CD4-positive, alpha-beta T cell treated with Interleukin-6 at 100 ng/mL for 8 hours (primary cell): ENCODE data around the gene MAP3K10.
A peak's percentile ranks its signal among the peaks of the same experiment; 100 is the strongest.
"Not testable (repeated sequence)": the region's sequence is repeated elsewhere in the genome, so short reads cannot be mapped to it uniquely, and the experiment has no call there.

Experiments used
- DNase-seq: peaks from one replicate; pipeline ENCODE4 v3.0.0-alpha.2; 2020; ENCODE audit warnings: mixed read lengths, low spot score

Gene MAP3K10

DNA sequence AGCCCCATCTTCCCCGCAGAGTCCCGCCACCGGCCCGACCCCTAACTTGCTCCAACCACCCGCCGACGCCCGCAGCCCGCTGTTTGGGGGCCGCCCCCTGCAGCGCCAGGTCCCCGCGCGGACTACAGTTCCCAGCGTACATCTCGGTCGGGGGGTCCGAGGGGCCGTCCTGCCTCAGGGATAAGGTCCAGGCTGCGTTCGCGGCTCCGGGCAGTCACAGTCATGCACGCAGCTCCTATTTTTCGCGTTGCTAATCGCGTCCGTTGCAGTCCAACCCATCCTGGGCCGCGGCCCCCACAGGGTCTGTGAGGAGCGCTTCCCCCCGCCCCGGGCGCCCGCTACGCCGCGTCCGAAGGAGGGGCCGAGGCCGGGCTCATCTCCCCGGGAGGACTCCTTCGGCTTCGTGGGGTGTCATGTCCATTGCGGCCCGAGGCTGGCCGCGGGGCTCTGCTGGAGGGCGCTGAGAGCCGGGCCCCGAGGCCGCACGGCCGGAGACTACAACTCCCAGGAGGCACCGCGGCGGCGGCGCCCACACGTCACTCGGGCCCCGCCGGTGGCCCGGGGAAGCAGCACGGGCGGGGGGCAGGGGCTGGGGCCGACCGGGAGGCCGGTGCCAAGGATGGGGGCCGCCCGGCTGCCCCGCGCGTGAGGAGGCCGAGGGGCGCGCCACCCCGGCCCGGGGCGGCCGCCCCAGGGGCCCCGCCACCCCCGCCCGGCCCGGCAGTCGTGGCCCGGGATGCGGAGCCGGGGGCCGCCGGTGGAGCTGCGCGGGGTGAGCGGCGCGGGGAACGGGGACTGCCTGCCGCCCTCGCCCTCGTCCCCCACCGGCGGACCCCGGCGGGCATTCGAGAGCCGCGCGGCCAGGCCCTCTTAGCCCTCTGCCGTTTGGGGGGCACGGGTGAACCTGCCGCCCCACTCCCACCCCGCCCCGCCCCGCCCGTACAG, at the start of gene MAP3K10:
TSS of gene MAP3K10 (plus strand) at position 536 of the 945 bp plus-strand sequence. CDS start 606 bp downstream, outside the sequence.
- DNase-seq = peak; percentile 66

DNA sequence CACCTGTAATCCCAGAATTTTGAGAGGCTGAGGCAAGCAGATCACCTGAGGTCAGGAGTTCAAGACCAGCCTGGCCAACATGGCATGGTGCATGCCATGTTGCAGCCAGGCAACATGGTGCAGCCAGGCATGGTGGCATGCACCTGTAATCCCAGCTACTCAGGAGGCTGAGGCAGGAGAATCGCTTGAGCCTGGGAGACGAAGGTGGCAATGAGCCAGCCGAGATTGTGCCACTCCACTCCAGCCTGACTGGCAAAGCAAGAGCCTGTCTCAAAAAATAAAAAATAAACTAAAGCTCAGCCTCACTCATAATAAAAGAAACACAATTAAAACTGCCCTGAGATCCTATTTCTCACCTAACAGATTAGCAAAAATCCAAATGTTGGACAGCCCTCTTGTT, 49.7 kb upstream of the MAP3K10 start:
- DNase-seq = no peak

DNA sequence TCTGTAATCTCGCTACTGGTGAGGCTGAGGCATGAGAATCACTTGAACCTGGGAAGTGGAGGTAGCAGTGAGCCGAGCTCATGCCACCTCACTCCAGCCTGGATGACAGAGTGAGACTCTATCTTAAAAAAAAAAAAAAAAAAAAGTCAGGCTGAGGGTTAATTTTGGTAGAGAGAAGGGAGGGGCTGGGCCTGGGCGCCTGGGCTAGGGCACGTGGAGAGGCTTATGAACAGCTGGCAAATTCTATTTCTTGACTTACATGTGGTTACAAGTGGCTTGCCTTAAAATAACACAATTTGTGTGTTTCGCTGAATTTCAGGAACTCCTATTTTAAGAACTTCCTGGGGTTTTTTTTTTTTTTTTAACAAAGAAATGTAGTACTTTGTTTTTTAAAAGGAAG, 47.6 kb upstream of the MAP3K10 start:
- peak; percentile 59 for DNase-seq

DNA sequence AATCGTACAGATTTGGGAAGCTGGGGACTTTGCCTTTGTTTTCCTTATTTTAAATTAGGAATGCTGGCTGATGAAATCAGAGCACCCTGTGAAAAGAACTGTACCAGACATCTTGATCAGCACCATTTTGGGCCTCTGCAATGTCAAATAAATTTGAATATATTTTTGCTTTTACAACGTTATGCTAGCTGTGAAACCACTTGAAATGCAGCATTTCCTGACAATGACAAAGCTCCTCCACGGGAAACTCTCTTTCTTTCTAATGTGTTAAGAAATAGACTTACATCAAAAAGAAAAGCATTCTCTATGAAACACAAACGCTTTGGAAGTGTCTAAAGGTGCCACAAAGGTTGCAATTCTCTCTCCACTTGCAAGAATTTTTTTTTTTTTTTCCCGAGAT, 47.1 kb upstream of the MAP3K10 start:
- peak; percentile 67 for DNase-seq

DNA sequence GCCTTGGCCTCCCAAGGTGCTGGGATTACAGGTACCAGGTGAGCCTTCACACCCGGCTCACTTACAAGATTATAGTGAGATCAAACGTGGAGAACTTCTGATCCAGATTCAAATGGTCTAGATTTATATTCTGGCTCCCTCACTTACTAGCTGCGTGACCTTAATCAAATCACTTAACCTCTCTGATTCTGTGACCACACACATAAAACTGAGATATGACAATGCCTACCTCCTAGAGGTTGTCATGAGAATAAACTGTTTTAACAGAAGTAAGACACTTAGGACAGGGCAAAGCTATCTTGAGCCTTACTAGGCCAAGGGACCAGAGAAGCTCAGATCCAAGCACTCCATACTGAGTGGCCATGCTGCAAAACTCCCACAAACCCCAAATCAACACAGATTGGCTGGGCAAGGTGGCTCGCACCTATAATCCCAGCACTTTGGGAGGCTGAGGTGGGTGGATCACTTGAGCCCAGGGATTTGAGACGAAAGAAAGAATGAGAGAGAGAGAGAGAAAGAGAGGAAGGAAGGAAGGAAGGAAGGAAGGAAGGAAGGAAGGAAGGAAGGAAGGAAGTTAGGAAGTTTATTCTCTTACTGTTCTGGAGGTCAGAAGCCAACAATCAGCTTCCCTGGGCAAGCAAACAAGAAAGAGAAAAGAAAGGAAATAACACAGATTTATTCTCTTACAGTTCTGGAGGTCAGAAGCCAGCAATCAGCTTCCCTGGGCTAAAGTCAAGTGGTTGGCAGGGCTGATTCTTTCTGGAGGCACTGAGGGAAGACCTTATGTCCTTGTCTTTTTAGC, 46.1 kb upstream of the MAP3K10 start:
- no peak for DNase-seq

DNA sequence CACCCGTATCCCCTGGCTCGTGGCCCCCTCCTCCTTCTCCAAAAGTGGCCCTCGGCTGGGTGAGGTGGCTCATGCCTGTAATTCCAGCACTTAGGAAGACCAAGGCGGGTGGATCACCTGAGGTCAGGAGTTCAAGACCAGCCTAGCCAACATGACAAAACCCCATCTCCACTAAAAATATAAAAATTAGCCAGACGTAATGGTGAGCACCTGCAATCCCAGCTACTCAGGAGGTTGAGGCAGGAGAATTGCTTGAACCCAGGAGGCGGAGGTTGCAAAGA, 45.5 kb upstream of the MAP3K10 start:
- DNase-seq = not testable (repeated sequence)

DNA sequence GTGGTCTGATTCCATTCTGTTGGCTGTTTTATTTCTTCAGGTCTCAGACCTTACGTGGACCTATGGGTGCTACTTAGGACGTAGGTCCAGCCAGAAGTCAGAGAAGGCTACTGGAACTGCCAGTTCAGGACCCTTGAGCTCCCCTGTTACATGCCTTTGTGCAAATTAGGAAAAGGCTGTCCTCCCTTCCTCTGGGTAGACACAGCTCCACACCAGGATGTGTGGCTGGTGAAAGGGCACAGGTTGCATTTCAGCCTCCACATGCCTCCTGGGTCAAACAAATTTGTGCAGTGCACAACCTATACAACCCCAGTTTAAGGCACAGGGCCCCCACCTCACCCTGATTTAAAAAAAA, 43.9 kb upstream of the MAP3K10 start:
- DNase-seq = no peak

DNA sequence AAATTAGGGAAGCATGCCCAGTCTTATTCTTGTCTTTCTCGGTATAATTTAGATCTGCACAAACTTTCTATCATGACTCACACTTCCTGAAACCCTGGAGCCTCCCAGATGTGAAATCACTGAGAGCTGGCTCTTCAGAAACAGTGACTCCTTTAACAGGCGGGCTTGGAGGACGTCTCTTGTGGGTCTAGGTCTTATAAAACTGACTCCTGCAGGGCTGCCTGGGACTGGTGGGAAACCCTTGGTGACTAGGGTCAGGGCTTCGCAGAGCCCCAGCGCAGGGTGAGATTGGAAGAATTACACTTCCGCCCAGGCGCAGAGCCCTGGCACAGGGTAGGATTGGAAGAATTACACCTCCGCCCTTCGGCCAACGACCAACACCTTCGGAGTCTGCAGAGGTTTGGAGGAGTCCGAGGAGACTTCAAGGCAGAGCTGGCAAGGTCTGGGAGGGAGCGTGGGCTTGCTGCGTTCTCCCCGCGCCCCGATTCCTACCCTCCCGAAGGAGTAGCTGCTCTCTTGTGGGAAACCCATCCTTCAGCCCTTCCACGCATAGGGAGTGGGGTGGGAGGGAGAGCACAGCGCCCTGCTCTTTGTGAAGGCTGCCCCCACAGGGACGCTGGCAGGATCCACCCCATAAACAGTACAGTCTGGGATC, 43.4 kb upstream of the MAP3K10 start:
- DNase-seq = peak; percentile 6

DNA sequence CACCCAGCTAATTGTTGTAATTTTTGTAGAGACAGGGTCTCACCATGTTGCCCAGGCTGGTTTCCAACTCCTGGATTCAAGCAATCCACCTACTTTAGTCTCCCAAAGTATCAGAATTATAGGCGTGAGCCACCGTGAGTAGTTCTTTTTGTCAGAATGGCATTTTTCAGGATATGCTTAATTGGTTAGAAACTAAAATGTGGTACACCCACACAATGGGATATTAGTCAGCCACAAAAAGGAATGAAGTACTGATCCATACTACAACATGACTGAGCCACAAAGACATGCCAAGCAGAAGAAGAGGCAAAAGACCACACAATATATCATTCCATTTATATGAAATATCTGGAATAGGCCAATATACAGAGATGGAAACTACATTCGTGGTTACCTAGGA, 41.7 kb upstream of the MAP3K10 start:
- DNase-seq = no peak

DNA sequence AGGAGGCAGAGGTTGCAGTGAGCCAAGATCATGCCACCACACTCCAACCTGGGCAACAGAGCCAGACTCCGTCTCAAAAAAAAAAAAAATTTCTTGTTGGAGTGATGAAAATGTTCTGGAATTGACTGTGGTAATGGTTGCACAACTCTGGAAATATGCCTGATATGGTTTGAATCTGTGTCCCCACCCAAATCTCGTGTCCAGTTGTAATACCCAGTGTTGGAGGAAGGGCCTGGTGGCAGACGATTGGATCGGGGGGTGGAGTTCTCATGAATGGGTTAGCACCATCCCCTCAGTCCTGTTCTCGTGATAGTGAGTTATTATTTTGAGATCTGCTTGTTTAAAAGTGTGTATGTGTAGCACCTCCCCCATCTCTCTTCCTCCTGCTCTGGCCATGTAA, 41.1 kb upstream of the MAP3K10 start:
- no peak for DNase-seq

DNA sequence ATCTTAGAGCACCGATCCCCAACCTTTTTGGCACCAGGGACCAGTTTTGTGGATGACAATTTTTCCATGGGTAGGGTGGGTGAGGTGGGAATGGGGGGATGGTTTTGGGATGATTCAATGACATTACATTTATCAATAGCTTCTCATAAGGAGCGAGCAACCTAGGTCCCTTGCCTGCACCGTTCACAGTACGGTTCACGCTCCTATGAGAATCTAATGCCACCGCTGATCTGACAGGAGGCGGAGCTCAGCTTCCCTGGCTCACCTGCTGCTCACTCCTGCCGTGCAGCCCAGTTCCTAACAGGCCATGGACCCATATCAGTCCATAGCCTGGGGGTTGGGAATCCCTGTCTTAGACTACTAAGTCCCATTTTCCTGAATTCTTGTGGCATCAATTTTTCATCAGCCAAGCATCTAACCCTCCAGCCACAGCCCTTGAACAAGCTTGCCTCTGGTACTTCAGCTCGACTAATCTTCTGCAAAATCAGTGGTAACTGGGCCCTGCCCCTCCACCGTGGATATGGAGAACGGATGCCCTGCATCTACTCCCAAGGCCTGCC, 37.0 kb upstream of the MAP3K10 start:
- DNase-seq = no peak

DNA sequence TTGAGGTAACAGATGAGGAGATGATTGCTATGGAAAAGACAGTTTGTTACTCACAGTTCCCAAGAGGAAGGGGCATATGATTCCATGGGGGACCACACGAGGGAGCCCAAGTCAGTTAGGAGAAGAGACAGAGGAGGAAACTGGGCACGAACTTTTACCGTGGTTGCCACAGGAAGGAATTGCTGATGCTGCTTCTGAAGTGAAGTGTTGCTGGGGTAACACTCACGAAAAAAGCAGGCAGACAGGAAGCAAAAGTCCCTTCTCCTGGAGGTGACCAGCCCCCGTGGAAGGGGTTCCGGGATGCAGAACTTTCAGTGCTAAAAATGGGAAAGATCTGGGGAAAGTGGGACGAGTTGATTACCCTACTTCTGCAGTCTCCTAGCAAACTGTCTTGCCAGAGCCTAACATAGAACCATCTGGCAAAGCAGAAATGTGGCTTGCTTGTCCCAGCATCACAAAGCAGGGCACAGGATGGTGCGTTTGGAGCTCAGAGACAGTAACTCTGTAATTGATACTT, 35.4 kb upstream of the MAP3K10 start:
- no peak for DNase-seq

DNA sequence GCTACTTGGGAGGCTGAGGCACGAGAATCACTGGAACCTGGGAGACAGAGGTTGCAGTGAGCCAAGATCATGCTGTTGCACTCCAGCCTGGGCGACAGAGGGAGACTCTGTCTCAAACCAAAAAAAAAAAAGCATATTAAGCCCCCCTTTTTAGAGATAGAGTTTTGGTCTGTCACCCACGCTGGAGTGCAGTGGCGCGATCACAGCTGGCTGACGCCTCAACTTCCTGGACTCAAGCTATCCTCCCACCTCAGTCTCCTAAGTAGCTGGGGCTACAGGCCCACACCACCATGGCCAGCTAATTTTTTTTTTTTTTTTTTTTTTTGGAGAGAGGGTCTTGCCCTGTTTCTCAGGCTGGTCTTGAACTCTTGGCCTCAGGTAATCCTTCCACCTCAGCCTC, 34.2 kb upstream of the MAP3K10 start:
- no peak for DNase-seq

DNA sequence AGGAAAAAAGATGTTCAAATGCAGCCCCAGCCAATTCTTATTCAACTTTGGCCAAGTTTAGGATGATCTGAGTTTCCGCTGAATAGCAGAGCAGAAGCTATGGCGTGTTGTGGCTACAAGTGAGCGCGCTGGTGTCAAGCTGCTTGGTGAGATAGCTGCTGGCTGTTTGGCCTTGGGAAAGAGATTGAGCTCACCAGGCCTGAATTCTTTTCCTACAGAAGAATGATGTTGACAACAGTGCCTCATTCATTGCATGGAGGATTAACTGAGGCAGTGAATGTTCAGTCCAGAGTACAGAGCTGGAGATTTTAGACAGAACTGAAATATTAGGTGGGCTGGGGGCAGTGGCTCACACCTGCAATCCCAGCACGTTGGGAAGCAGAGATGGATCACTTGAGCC, 31.5 kb upstream of the MAP3K10 start:
- no peak for DNase-seq

DNA sequence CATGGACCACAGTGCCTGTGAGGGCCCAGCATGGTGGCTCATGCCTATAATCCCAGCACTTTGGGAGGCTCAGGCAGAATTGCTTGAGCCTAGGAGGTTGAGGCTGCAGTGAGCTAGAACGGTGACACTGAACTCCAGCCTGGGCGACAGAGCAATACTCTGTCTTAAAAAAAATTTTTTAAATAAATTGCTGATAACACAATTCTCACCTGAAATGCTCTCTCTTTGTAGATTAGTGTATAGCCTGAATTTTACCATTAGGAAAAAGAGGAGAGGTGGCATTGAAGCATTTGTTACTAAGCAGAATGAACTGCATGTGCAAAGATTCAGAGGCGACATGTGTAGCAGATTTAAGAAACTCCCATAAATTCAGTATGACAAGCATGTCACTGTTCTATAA, 29.1 kb upstream of the MAP3K10 start:
- no peak for DNase-seq

DNA sequence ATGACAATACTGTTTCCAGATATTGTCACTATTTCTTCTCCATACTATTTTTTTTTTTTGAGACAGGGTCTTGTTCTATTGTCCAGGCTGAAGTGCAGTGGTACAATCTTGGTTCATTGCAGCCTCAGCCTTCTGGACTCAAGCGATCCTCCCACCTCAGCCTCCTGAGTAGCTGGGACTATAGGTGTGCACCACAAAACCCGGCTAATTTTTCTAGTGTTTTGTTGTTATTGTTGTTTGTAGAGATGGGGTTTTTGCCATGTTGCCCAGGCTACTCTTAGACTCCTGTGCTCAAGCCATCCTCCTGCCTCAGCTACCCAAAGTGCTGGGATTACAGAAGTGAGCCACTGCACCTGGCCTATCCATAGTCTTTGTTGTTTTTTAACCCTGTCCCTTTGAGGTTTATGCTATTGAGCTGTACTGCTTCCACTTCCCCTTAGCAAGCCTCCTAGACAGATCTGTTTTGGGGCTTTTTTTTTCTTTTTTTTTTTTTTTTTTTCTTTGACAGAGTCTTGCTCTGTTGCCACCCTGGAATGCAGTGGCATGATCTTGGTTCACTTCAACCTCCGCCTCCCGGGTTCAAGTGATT, 27.6 kb upstream of the MAP3K10 start:
- no peak for DNase-seq

DNA sequence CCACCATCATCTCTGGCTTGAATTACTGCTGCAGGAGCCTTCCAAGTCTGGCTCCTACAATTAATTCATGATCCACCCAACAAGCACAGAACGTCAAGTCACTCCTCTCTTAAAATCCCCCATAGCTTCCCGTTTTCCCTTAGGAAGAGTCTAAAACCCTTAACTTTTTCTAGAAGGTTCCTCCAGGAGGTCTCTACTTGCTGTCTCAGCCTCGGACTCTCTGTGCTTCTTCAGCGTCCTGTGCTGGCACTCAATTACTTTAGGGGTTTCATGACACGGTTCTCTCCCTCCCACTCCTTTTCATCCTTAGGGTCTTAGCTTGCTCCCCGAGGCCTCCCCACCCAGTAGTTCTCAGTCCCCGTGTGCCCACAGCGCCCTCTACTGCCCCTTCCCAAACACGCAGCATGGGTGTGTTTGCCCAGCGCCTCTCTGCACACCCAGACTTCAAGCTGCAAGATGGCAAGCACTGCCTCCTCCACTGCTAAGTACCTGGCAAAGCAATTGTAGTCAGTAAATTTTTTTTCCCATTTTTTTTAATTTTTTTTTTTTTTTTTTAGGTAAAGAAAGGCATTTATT, 25.8 kb upstream of the MAP3K10 start:
- peak; percentile 53 for DNase-seq

DNA sequence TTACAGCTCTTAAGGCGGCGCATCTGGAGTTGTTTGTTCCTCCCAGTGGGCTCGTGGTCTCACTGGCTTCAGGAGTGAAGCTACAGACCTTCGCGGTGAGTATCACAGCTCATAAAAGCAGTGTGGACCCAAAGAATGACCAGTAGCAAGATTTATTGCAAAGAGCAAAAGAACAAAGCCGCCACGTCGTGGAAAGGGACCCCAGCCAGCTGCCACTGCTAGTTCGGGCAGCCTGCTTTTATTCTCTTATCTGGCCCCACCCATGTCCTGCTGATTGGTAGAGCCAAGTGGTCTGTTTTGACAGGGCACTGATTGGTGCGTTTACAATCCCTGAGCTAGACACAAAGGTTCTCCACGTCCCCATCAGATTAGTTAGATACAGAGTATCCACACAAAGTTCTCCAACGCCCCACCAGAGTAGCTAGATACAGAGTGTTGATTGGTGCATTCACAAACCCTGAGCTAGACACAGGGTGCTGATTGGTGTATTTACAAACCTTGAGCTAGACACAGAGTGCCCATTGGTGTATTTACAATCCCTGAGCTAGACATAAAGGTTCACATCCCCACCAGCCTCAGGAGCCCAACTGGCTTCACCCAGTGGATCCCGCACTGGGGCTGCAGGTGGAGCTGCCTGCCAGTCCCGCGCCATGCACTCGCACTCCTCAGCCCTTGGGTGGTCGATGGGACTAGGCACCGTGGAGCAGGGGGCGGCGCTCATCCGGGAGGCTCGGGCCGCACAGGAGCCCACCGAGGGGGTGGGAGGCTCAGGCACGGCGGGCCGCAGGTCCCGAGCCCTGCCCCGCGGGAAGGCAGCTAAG, 21.5 kb upstream of the MAP3K10 start:
- not testable (repeated sequence) for DNase-seq

DNA sequence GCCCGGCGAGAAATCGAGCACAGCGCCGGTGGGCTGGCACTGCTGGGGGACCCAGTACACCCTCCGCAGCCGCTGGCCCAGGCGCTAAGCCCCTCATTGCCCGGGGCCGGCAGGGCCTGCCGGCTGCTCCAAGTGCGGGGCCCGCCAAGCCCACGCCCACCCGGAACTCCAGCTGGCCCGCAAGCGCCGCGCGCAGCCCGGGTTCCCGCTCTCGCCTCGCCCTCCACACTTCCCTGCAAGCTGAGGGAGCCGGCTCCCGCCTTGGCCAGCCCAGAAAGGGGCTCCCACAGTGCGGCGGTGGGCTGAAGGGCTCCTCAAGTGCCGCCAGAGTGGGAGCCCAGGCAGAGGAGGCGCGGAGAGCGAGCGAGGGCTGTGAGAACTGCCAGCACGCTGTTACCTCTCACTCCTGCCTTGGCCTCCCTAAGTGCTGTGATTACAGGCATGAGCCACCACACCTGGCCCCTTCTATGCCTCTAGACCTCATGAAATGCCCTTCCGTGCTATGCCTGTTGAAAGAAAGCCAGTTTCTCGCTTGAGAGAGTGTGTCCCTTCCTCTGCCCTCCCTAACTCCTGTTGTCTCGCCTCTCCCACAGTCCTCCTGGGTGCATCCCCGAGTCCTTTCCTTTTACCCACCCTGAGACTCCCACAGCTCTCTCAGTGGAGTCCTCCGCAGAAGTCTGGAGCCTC, 20.8 kb upstream of the MAP3K10 start:
- DNase-seq = not testable (repeated sequence)

DNA sequence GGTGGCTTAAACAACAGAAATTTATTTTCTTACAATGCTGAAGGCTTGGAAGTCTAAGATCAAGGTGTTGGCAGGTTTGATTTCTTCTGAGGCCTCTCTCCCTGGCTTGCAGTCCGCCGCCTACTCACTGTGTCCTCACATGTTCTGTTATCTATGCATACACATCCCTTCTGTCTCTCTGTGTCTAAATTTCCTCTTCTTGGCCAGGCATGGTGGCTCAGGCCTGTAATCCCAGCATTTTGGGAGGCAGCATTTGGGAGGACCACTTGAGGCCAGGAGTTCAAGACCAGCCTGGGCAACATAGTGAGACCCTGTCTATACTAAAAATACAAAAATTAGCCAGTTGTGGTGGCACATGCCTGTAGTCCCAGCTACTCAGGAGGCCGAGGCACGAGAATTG, 19.9 kb upstream of the MAP3K10 start:
- DNase-seq = not testable (repeated sequence)
